Tibial artery (tissue), 4 donors: Measurements from ENCODE around the gene HNRNPA2B1.
"Not testable (repeated sequence)": the region's sequence is repeated elsewhere in the genome, so short reads cannot be mapped to it uniquely, and the experiment has no call there.

Experiments
- DNase-seq, 2 donors: peaks; one replicate each; pipeline ENCODE4 v3.0.0-alpha.2; 2019
- H3K27ac ChIP-seq, 2 donors: fragments of 200-600 bp; sonication (generic) in 1 of 2; 1 replicate in 1 of 2; 2 replicates in 1 of 2; pipeline ENCODE4 v1.5.1; 2018 to 2019; ENCODE audit warnings: mild to moderate bottlenecking in 1 of 2
- H3K27me3 ChIP-seq, 2 donors: fragments of 200-600 bp; sonication (generic) in 1 of 2; one replicate each; pipeline versions ENCODE4 v1.5.1 to v1.6.0; 2016 to 2019
- H3K36me3 ChIP-seq, 3 donors: fragments of 200-600 bp; sonication (generic) in 2 of 3; one replicate each; pipeline ENCODE4 v1.5.1; 2016 to 2019; ENCODE audit warnings: mild to moderate bottlenecking in 2 of 3
- H3K4me1 ChIP-seq, 4 donors: fragments of 200-600 bp; sonication (generic) in 2 of 4; 1 replicate in 3 of 4; 2 replicates in 1 of 4; pipeline ENCODE4 v1.5.1; 2016 to 2019
- H3K4me3 ChIP-seq, 2 donors: fragments of 200-600 bp; sonication (generic) in 1 of 2; 1 replicate in 1 of 2; 2 replicates in 1 of 2; pipeline ENCODE4 v1.5.1; 2018 to 2019; ENCODE audit warnings: mild to moderate bottlenecking in 2 of 2
- H3K9me3 ChIP-seq, 3 donors: fragments of 200-600 bp; sonication (generic) in 1 of 3; one replicate each; pipeline ENCODE4 v1.5.1; 2016 to 2019
- intact Hi-C: fragments of 100-400 bp; cut with DNase I; formaldehyde crosslinking; loops from one replicate; pipeline ENCODE4 v1.15.0; 2023; ENCODE audit warnings: low total_unique reads
- TF ChIP-seq, protein P1 (sequence below), 2 experiments: fragments of 200-600 bp in 1 of 2; fragments of 450-650 bp in 1 of 2; IDR thresholded peaks; one replicate each; pipeline ENCODE4 v1.5.1; 2017 to 2019; ENCODE audit warnings: antibody characterized with exemption in 2 of 2, mild to moderate bottlenecking in 1 of 2, moderate library complexity in 1 of 2

HNRNPA2B1 gene

DNA sequence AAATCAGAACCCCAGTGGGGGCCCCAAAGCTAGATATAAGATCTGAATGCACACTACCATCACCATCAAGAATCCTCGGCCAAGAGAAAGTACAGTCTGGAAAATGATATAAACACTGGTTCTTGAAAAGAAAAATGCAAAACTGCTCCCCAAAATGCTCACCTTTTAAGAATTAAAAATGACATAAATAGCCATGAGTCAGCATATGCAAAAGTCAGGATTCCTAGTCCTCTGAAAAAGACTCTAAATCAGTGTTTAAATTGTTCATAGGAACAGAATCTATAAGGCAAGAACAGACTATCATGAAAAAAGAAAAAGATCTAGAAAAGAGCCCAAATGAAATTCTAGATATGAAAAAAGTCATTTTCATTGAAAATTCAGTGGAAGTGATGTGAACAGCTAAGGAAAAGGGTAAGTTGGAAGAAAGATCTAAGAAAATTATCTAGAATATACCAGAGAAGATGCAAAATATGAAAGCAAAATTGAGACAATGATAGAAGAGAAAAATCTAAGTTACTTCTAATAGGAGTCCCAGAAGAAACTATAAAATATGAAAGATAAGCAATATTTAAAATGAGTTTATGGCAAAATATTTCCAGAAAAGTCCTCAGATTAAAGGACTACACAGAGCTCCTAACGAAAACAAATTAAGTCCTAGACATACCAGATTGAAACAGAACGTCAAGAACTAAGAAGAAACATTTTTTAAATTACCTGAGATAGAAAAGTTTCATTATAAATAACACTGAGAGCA lies 18.9 kb downstream of the HNRNPA2B1 start:
- intact Hi-C loops: no loop called here
- Histone ChIP-seq H3K27ac (no peak overlapping the region), H3K27me3 (no peaks in the 10 kb centered on the region), H3K4me1 (peaks cover 0 to 22% (median 14%) of the 10 kb centered on the region in 4 donors), H3K4me3 (no peak overlapping the region), H3K36me3 (no peaks in the 10 kb centered on the region), H3K9me3 (peaks cover 0 to 2% (median 0%) of the 10 kb centered on the region in 3 donors)
- DNase-seq: no peak
- TF ChIP-seq, protein P1, sequence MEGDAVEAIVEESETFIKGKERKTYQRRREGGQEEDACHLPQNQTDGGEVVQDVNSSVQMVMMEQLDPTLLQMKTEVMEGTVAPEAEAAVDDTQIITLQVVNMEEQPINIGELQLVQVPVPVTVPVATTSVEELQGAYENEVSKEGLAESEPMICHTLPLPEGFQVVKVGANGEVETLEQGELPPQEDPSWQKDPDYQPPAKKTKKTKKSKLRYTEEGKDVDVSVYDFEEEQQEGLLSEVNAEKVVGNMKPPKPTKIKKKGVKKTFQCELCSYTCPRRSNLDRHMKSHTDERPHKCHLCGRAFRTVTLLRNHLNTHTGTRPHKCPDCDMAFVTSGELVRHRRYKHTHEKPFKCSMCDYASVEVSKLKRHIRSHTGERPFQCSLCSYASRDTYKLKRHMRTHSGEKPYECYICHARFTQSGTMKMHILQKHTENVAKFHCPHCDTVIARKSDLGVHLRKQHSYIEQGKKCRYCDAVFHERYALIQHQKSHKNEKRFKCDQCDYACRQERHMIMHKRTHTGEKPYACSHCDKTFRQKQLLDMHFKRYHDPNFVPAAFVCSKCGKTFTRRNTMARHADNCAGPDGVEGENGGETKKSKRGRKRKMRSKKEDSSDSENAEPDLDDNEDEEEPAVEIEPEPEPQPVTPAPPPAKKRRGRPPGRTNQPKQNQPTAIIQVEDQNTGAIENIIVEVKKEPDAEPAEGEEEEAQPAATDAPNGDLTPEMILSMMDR (IDR thresholded peaks at IDR 0.05): no peak

DNA sequence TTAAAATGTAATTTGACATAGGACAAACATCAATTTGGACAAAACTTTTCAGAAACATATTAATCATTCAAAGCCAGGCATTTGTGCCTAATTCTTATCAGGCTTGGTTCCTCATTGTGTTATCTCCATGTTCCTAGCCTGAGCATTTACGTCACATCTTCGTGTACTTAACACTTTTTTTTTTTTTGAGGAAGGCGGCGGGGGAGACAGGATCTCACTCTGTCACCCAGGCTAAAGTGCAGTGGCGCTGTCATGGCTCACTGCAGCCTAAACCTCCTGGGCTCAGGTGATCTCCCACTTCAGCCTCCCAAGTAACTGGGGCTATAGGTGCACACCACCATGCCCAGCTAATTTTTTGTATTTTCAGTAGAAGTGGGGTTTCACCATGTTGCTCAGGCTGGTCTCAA lies 19.8 kb downstream of the HNRNPA2B1 start:
- Histone ChIP-seq H3K9me3 (peaks cover 0 to 2% (median 0%) of the 10 kb centered on the region in 3 donors), H3K36me3 (no peaks in the 10 kb centered on the region), H3K27ac (no peak overlapping the region), H3K4me1 (peaks cover 0 to 22% (median 14%) of the 10 kb centered on the region in 4 donors), H3K4me3 (no peak overlapping the region), H3K27me3 (no peaks in the 10 kb centered on the region)
- no peak for DNase-seq
- intact Hi-C loops: no loop called here
- TF ChIP-seq, protein P1 (IDR thresholded peaks at IDR 0.05): no peak

DNA sequence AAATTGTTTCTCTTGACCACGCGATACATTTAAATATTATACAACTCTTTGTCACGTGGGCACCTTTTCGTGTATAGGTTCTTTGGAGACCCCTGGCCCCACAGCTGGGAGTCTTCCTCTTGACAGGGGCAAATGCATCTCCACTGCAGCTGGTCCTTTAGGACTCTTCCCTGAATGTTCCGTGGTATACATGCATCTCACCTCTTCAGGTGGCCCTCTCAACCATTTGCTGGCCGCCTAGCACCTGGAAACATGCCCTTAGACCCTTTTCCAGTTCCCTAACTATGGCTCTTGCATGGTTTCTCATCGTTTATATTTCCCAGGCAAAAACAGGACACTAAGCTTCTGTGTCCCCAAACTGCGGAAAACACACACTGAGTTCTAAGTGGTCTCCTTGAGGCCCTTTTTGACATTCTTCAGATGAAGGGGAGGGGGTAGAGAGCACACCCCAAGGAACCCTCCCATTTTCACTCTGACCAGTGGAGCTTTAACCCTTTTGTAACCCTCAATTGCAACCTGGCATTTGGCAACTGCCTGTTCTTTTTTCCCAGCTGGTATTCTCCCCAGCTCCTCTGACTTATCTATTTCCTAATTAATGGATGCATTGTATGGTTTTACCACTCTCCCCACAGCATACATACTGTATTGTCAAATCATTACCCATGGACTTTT lies 20.6 kb downstream of the HNRNPA2B1 start:
- no peak overlapping the region for H3K4me3 ChIP-seq
- no peaks in the 10 kb centered on the region for H3K9me3 ChIP-seq
- no peaks in the 10 kb centered on the region for H3K27me3 ChIP-seq
- peaks cover 0 to 22% (median 14%) of the 10 kb centered on the region in 4 donors for H3K4me1 ChIP-seq
- DNase-seq: no peak
- no peak overlapping the region for H3K27ac ChIP-seq
- intact Hi-C loops: no loop called here
- H3K36me3 ChIP-seq: no peaks in the 10 kb centered on the region
- TF ChIP-seq, protein P1 (IDR thresholded peaks at IDR 0.05): no peak

DNA sequence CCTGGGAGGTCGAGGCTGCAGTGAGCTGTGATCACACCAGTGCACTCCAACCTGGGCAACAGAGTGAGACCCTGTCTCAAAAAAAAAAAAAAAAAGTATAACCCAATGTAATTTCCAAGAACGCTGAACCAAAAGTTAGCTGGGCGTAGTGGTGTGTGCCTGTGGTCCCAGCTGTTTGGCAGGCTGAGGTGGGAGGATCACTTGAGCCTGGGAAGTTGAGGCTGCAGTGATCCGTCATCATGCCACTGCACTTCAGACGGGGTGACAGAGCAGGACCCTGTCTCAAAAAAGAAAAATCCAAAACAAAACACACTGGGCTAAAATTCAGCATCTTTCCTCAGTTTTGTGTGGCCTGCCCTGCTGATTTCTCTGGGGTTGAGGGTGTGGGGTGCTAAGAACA lies 21.1 kb downstream of the HNRNPA2B1 start:
- DNase-seq: no peak

DNA sequence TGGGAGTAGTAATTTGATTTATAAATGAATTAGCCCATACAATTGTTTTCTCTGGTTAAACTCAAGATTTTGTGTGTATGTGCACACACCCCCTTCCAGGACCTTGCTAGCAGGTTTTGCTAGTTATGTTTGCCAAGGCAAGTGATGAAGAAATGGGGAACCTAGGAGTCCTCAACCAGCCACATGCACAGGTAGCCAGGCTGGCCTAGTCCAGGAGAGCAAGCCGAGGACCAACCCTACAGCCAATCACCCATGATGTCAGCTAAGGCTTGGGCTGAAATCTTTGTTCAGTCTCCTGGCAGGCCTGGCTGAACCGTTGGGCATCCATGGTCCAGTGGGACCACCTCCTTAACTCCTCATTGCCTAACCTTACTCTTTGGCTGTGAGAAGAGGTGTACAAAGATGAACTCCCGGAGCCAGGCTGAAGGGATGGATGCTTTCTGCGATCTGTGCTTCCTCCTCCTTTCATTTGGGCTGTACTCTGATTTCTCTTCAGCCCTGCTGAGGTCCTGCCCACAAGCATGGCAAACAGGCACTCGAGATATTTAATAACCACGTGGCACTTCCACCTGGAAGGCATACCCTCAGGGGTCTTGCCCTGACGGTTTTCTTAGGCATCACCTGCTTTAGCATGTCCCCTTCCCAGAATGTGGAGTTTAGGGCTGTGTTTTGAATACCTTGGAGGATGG lies 22.1 kb downstream of the HNRNPA2B1 start:
- Histone ChIP-seq H3K36me3 (no peaks in the 10 kb centered on the region), H3K27ac (no peak overlapping the region), H3K27me3 (no peaks in the 10 kb centered on the region), H3K4me1 (peaks cover 0 to 14% (median 12%) of the 10 kb centered on the region in 4 donors), H3K9me3 (no peaks in the 10 kb centered on the region), H3K4me3 (no peak overlapping the region)
- TF ChIP-seq, protein P1 (IDR thresholded peaks at IDR 0.05): no peak
- intact Hi-C loops: no loop called here
- no peak for DNase-seq

More for the DNA sequence above, 21.1 kb downstream of the HNRNPA2B1 start:
- no peak overlapping the region for H3K27ac ChIP-seq
- H3K9me3 ChIP-seq: no peaks in the 10 kb centered on the region
- H3K4me3 ChIP-seq: no peak overlapping the region
- intact Hi-C loops: no loop called here
- TF ChIP-seq, protein P1 (IDR thresholded peaks at IDR 0.05): no peak
- peaks cover 0 to 22% (median 14%) of the 10 kb centered on the region in 4 donors for H3K4me1 ChIP-seq
- no peaks in the 10 kb centered on the region for H3K36me3 ChIP-seq
- no peaks in the 10 kb centered on the region for H3K27me3 ChIP-seq

DNA sequence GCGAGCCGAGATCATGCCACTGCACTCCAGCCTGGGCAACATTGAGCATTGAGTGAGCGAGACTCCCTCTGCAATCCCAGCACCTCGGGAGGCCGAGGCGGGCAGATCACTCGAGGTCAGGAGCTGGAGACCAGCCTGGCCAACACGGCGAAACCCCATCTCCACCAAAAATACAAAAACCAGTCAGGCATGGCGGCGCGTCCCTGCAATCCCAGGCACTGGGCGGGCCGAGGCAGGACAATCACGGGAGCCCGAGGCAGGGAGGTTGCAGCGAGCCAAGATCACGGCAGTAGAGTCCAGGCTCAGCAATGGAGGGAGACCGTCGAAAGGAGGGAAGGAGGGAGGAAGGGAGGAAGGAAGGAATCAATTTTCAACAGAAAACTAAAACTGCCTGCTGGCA lies 23.3 kb downstream of the HNRNPA2B1 start:
- intact Hi-C loops, H3K9me3 ChIP-seq, DNase-seq, H3K27me3 ChIP-seq, H3K4me3 ChIP-seq, H3K4me1 ChIP-seq, H3K36me3 ChIP-seq, H3K27ac ChIP-seq: not testable (repeated sequence)

DNA sequence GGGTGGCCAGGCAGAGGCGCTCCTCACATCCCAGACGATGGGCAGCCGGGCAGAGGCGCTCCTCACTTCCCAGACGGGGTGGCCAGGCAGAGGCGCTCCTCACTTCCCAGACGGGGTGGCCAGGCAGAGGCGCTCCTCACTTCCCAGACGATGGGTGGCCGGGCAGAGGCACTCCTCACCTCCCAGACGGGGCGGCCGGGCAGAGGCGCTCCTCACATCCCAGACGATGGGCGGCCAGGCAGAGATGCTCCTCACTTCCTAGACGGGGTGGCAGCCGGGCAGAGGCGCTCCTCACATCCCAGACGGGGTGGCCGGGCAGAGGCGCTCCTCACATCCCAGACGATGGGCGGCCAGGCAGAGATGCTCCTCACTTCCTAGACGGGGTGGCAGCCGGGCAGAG lies 23.9 kb downstream of the HNRNPA2B1 start:
- intact Hi-C loops, H3K4me1 ChIP-seq, H3K4me3 ChIP-seq, DNase-seq, H3K27me3 ChIP-seq, H3K27ac ChIP-seq, H3K36me3 ChIP-seq, H3K9me3 ChIP-seq: not testable (repeated sequence)

DNA sequence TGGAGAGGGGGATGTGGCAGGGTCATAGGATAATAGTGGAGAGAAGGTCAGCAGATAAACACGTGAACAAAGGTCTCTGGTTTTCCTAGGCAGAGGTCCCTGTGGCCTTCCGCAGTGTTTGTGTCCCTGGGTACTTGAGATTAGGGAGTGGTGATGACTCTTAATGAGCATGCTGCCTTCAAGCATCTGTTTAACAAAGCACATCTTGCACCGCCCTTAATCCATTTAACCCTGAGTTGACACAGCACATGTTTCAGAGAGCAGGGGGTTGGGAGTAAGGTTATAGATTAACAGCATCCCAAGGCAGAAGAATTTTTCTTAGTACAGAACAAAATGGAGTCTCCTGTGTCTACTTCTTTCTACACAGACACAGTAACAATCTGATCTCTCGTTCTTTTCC lies 24.6 kb downstream of the HNRNPA2B1 start:
- H3K4me3 ChIP-seq, intact Hi-C loops: not testable (repeated sequence)

More for the DNA sequence above, 24.6 kb downstream of the HNRNPA2B1 start:
- not testable (repeated sequence) for H3K36me3 ChIP-seq, H3K9me3 ChIP-seq, H3K27ac ChIP-seq, H3K27me3 ChIP-seq, H3K4me1 ChIP-seq, DNase-seq
